HG03060 (cell line): Measurements from ENCODE around the gene TRIM10.
"Not testable (repeated sequence)": the region's sequence is repeated elsewhere in the genome, so short reads cannot be mapped to it uniquely, and the experiment has no call there.

Experiments used
- ATAC-seq: cut with Tn5 transposase; IDR thresholded peaks from one replicate; pipeline ENCODE4 v1.9.1; 2021; ENCODE audit warnings: low read depth, moderate number of reproducible peaks; ENCODE audit not compliant: unreplicated experiment

Gene TRIM10

GRCh38 chr6:30130887-30131862 is 29.8 kb downstream of the TRIM10 start:
- no peak for ATAC-seq

- no peak for ATAC-seq
Observed at GRCh38 chr6:30130179-30130679, 30.8 kb downstream of the TRIM10 start.

GRCh38 chr6:30129265-30130178 is 31.5 kb downstream of the TRIM10 start:
- ATAC-seq, result no peak

- ATAC-seq, result no peak
Observed at GRCh38 chr6:30127238-30128093, 33.5 kb downstream of the TRIM10 start.

- ATAC-seq, result no peak
Observed at GRCh38 chr6:30122515-30122914, 38.5 kb downstream of the TRIM10 start.

- no peak for ATAC-seq
Observed at GRCh38 chr6:30121446-30122366, 39.3 kb downstream of the TRIM10 start.

GRCh38 chr6:30118691-30119090 is 42.3 kb downstream of the TRIM10 start:
- ATAC-seq, result not testable (repeated sequence)

- no peak for ATAC-seq
Observed at GRCh38 chr6:30116724-30117123, 44.3 kb downstream of the TRIM10 start.

GRCh38 chr6:30113841-30114240 is 47.2 kb downstream of the TRIM10 start:
- ATAC-seq, result no peak

GRCh38 chr6:30113003-30113759 is 47.8 kb downstream of the TRIM10 start, which contains the start of gene TRIM31:
Gene TRIM31, minus strand, starts transcription at chr6:30113090. Its CDS starts 285 bp downstream, at chr6:30112805.
- ATAC-seq, result no peak

GRCh38 chr6:30112402-30112994 is 48.5 kb downstream of the TRIM10 start:
- no peak for ATAC-seq

- ATAC-seq, result no peak
Observed at GRCh38 chr6:30111266-30111856, 49.6 kb downstream of the TRIM10 start.

- no peak for ATAC-seq
Observed at GRCh38 chr6:30104661-30105060, 56.4 kb downstream of the TRIM10 start.

GRCh38 chr6:30103872-30104179 is 57.2 kb downstream of the TRIM10 start:
- ATAC-seq, result no peak

- no peak for ATAC-seq
Observed at GRCh38 chr6:30102970-30103871, 57.8 kb downstream of the TRIM10 start.

GRCh38 chr6:30102414-30102969 is 58.5 kb downstream of the TRIM10 start:
- no peak for ATAC-seq
